Measurements from ENCODE around the gene GABRA5. TPM values are rescaled to one million over a fixed set of nuclear protein-coding genes. Genes with fewer than 3 reads are reported as not detected.

Gene GABRA5
- total and polyA plus RNA-seq, 2 experiments from 2014 or later = 11.5 to 25.9 TPM

DNA sequence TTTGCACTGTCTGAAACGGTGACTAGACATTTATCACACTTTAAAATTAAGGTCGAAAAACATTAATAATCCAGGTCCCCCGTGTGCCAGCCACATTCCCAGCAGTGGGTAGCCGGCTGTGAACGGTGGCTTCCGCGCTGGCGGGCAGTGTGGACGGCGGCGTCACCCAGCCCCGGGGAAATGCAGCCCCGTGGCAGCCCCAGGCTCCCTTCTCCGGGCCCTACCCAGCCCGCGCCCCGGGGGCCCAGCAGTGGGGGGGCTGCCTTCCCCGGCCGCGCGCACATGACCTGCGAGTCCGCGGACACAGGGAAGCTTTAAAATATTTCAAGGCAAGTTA lies 25.3 kb downstream of the GABRA5 start:
- TF ChIP-seq ZNF114 (CRISPR knock-in tag; IDR thresholded peaks at IDR 0.05) = no peak
- no peak for TF ChIP-seq ZNF331 (CRISPR knock-in tag; IDR thresholded peaks at IDR 0.05; ENCODE audit: low read depth)
- TF ChIP-seq POLR2AphosphoS5 (IDR thresholded peaks at IDR 0.05; ENCODE audit: low read depth) = no peak
- 0 out of 2 replicates have a peak overlapping the region, but pooled peaks have one; percentile 42 for H3K4me2 ChIP-seq

DNA sequence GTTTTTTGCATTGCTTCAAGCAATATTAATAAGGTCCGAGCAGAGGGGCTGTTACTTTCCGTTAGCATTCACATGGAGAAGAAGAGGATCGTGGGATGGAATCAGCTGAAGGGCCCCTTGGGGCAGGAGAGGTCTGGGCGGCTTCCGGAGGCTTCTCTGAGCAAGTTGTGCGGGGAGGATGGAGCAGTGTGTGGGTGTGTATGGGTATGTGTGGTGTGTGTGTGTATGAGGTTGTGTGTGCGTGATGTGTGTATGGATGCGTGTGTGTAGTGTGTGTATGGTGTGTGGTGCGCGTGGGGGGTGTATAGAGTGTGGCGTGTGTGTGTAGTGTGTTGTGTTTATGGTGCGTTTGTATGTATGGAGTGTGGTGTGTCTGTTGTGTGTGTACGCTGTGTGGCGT lies 25.8 kb downstream of the GABRA5 start:
- Histone ChIP-seq H3F3A (replicated peaks; ENCODE audit: low read depth) (0 out of 2 replicates have a peak, but pooled peaks cover 6% of the 10 kb centered on the region), H4K20me1 (replicated peaks; ENCODE audit: insufficient read depth) (no peaks in the 10 kb centered on the region; the same call in 1 of the 2 replicates), H3K9me2 (ENCODE audit: insufficient read depth) (no peaks in the 10 kb centered on the region), H2AFZ (no peak overlapping the region), H3K4me2 (no peak overlapping the region), H3K79me2 (replicated peaks; ENCODE audit: insufficient read depth) (no peaks in the 10 kb centered on the region), H3K36me3 (ENCODE audit: insufficient read depth) (no peaks in the 10 kb centered on the region), H3K4me3 (no peak overlapping the region), H3K27ac (ENCODE audit: low read depth) (no peak overlapping the region), H3K27me3 (ENCODE audit: insufficient read depth) (no peaks in the 10 kb centered on the region), H3K4me1 (ENCODE audit: insufficient read depth) (no peaks in the 10 kb centered on the region)
- H3K27me3 Mint-ChIP-seq (ENCODE audit: insufficient read depth, low read depth, poor library complexity) = peaks cover 7% of the 10 kb centered on the region
- H3K9me3 Mint-ChIP-seq = peaks cover 2% of the 10 kb centered on the region; the same call in 2 of the 3 replicates
- no peak for TF ChIP-seq EZH2 (IDR thresholded peaks at IDR 0.05; ENCODE audit: low read depth, unreplicated experiment)
- TF ChIP-seq, protein P1, sequence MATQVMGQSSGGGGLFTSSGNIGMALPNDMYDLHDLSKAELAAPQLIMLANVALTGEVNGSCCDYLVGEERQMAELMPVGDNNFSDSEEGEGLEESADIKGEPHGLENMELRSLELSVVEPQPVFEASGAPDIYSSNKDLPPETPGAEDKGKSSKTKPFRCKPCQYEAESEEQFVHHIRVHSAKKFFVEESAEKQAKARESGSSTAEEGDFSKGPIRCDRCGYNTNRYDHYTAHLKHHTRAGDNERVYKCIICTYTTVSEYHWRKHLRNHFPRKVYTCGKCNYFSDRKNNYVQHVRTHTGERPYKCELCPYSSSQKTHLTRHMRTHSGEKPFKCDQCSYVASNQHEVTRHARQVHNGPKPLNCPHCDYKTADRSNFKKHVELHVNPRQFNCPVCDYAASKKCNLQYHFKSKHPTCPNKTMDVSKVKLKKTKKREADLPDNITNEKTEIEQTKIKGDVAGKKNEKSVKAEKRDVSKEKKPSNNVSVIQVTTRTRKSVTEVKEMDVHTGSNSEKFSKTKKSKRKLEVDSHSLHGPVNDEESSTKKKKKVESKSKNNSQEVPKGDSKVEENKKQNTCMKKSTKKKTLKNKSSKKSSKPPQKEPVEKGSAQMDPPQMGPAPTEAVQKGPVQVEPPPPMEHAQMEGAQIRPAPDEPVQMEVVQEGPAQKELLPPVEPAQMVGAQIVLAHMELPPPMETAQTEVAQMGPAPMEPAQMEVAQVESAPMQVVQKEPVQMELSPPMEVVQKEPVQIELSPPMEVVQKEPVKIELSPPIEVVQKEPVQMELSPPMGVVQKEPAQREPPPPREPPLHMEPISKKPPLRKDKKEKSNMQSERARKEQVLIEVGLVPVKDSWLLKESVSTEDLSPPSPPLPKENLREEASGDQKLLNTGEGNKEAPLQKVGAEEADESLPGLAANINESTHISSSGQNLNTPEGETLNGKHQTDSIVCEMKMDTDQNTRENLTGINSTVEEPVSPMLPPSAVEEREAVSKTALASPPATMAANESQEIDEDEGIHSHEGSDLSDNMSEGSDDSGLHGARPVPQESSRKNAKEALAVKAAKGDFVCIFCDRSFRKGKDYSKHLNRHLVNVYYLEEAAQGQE (IDR thresholded peaks at IDR 0.05; ENCODE audit: unreplicated experiment) = no peak
- no peak overlapping the region for H3K27ac Mint-ChIP-seq
- ATAC-seq (no peak), DNase-seq (ENCODE audit: low spot score) (no peak)
- no peak overlapping the region for H3K4me3 Mint-ChIP-seq
- peaks cover 5% of the 10 kb centered on the region for H3K4me1 Mint-ChIP-seq
- H3K36me3 Mint-ChIP-seq (ENCODE audit: low read depth) = peaks cover 6% of the 10 kb centered on the region; the same call in 2 of the 3 replicates

More for the DNA sequence above, 25.3 kb downstream of the GABRA5 start:
- Mint-ChIP-seq H3K4me1 (peaks cover 5% of the 10 kb centered on the region), H3K36me3 (ENCODE audit: low read depth) (peaks cover 6% of the 10 kb centered on the region; the same call in 2 of the 3 replicates), H3K9me3 (peaks cover 2% of the 10 kb centered on the region; the same call in 2 of the 3 replicates), H3K27me3 (ENCODE audit: insufficient read depth, low read depth, poor library complexity) (peaks cover 7% of the 10 kb centered on the region), H3K4me3 (no peak overlapping the region), H3K27ac (no peak overlapping the region)
- H3K36me3 ChIP-seq (ENCODE audit: insufficient read depth) = no peaks in the 10 kb centered on the region
- ATAC-seq (peak; percentile 42), DNase-seq (ENCODE audit: low spot score) (no peak)
- H3K27me3 ChIP-seq (ENCODE audit: insufficient read depth) = no peaks in the 10 kb centered on the region
- H3F3A ChIP-seq (replicated peaks; ENCODE audit: low read depth) = 0 out of 2 replicates have a peak, but pooled peaks cover 6% of the 10 kb centered on the region
- no peaks in the 10 kb centered on the region for H3K9me2 ChIP-seq (ENCODE audit: insufficient read depth)
- H2AFZ ChIP-seq = peak overlapping the region; percentile 44; the same call in 1 of the 2 replicates
- H3K27ac ChIP-seq (ENCODE audit: low read depth) = no peak overlapping the region
- H3K4me1 ChIP-seq (ENCODE audit: insufficient read depth) = no peaks in the 10 kb centered on the region
- H4K20me1 ChIP-seq (replicated peaks; ENCODE audit: insufficient read depth) = no peaks in the 10 kb centered on the region; the same call in 1 of the 2 replicates
- H3K4me3 ChIP-seq = no peak overlapping the region
- H3K79me2 ChIP-seq (replicated peaks; ENCODE audit: insufficient read depth) = no peaks in the 10 kb centered on the region

DNA sequence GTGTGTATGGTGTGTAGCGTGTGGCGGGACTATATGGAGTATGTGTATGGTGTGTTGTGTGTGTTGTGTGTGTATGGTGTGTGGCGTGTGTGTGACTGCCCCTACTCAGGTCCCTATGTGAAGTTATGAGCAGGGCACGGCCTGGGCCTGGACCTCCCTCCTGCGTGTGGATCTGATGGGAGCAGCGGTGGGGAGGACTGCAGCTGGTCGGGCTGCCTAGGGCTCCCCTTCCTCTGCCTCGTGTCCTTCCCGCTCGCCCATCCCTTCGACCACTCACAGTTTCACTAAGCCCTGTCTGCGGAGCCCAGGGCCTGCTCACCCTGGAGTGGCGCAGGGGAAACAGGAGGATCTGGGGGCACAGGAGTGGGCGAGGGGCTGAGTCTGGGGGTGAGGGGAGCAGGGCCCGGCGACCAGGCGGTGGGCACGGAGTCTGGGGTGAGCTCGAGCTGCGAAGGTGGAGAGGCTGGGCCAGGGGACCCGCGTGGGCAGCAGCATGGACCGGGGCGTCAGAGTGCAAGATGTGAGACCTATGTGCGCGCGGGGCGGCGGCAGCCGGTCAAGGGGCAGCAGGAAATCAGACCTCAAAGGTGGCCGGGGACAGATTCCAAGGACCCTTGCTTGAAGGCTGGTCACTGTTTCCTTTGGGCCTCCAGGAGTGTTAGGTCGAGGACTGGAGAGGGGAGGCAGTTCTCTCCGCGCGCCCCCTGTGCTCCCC lies 26.6 kb downstream of the GABRA5 start:
- H3K27ac ChIP-seq (ENCODE audit: low read depth) = no peak overlapping the region
- Mint-ChIP-seq H3K27me3 (ENCODE audit: insufficient read depth, low read depth, poor library complexity) (peaks cover 7% of the 10 kb centered on the region), H3K27ac (no peak overlapping the region), H3K9me3 (peaks cover 2% of the 10 kb centered on the region), H3K36me3 (ENCODE audit: low read depth) (peaks cover 12% of the 10 kb centered on the region), H3K4me1 (peaks cover 5% of the 10 kb centered on the region), H3K4me3 (no peak overlapping the region)
- H3K4me3 ChIP-seq = no peak overlapping the region
- H3K36me3 ChIP-seq (ENCODE audit: insufficient read depth) = no peaks in the 10 kb centered on the region
- H3K9me2 ChIP-seq (ENCODE audit: insufficient read depth) = no peaks in the 10 kb centered on the region
- no peaks in the 10 kb centered on the region for H3K79me2 ChIP-seq (replicated peaks; ENCODE audit: insufficient read depth)
- no peaks in the 10 kb centered on the region for H3K27me3 ChIP-seq (ENCODE audit: insufficient read depth)
- H2AFZ ChIP-seq = no peak overlapping the region
- DNase-seq (ENCODE audit: low spot score) = no peak
- H3K4me2 ChIP-seq = no peak overlapping the region
- H3K4me1 ChIP-seq (ENCODE audit: insufficient read depth) = no peaks in the 10 kb centered on the region
- no peak for ATAC-seq
- H4K20me1 ChIP-seq (replicated peaks; ENCODE audit: insufficient read depth) = no peaks in the 10 kb centered on the region; the same call in 1 of the 2 replicates
- H3F3A ChIP-seq (replicated peaks; ENCODE audit: low read depth) = 0 out of 2 replicates have a peak, but pooled peaks cover 6% of the 10 kb centered on the region
- no peak for TF ChIP-seq JUNB (IDR thresholded peaks at IDR 0.05; ENCODE audit: unreplicated experiment)

Measured in GM23338 (cell line).